22Rv1 (cell line): ENCODE data around the gene BOLA2B.
A peak's percentile ranks its signal among the peaks of the same experiment; 100 is the strongest.

Experiments
- CTCF ChIP-seq: fragments of 450-650 bp; IDR thresholded peaks from 2 replicates; pipeline ENCODE4 v1.5.1; 2017; ENCODE audit warnings: mild to moderate bottlenecking
- ZFX ChIP-seq: fragments of 450-650 bp; IDR thresholded peaks from 2 replicates; pipeline ENCODE4 v1.6.1; 2017; ENCODE audit warnings: antibody characterized with exemption, borderline replicate concordance

- peak; percentile 52 for TF ChIP-seq CTCF
- no peak for TF ChIP-seq ZFX
Observed at GRCh38 chr16:30187556-30187865, 6.0 kb downstream of the BOLA2B start.
